ENCODE results near the gene CES1. TPM values are rescaled to one million over a fixed set of nuclear protein-coding genes. Genes with fewer than 3 reads are reported as not detected.
"Not testable (repeated sequence)": the region's sequence is repeated elsewhere in the genome, so short reads cannot be mapped to it uniquely, and the experiment has no call there.

CES1 gene
- total RNA-seq, 1 donor from 2014 or later, result not detected

DNA sequence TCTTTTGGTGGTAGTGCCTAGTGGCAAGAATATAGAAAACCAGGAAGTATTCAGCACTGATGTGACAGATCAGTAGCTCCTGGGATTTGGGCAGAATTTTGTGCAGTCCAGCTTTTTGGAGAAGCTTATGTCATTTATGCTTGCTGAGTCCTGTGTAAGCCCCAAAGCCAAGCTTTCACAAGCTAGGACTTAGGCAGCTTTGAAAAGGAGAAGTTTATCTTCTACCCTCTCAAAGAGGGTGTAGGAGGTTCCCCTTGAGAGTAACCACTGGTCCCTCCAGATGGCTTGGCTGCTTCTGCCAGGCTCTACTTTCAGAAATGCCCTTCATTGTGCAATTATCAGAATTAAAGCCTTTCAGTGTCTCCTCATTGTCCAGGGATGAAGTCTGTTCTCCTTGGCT is 78.8 kb downstream of the CES1 start:
- no peaks in the 10 kb centered on the region for H3K27me3 ChIP-seq (ENCODE audit: control insufficient read depth, insufficient read depth, low read length)
- no peak for DNase-seq (ENCODE audit: low read depth)
- no peak overlapping the region for H3K4me3 ChIP-seq (ENCODE audit: low read depth, low read length)
- TF ChIP-seq, protein P1, sequence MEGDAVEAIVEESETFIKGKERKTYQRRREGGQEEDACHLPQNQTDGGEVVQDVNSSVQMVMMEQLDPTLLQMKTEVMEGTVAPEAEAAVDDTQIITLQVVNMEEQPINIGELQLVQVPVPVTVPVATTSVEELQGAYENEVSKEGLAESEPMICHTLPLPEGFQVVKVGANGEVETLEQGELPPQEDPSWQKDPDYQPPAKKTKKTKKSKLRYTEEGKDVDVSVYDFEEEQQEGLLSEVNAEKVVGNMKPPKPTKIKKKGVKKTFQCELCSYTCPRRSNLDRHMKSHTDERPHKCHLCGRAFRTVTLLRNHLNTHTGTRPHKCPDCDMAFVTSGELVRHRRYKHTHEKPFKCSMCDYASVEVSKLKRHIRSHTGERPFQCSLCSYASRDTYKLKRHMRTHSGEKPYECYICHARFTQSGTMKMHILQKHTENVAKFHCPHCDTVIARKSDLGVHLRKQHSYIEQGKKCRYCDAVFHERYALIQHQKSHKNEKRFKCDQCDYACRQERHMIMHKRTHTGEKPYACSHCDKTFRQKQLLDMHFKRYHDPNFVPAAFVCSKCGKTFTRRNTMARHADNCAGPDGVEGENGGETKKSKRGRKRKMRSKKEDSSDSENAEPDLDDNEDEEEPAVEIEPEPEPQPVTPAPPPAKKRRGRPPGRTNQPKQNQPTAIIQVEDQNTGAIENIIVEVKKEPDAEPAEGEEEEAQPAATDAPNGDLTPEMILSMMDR (IDR thresholded peaks at IDR 0.05; ENCODE audit: insufficient read depth, low read length, poor library complexity, severe bottlenecking), result no peak
- H3K36me3 ChIP-seq (ENCODE audit: control insufficient read depth, insufficient read depth, low read length), result no peaks in the 10 kb centered on the region

DNA sequence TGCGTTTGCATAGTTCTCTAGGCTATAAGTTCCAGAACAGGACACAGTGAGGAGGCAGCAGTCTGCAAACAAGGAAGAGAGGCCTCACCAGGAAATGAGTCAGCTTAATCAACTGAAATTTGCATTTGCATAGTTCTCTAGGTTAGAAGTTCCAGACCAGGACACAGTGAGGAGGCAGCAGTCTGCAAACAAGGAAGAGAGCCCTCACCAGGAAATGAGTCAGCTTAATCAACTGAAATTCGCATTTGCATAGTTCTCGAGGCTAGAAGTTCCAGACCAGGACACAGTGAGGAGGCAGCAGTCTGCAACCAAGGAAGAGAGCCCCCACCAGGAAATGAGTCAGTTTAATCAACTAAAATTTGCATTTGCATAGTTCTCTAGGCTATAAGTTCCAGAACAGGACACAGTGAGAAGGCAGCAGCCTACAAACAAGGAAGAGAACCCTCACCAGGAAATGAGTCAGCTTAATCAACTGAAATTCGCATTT is 79.7 kb downstream of the CES1 start:
- not testable (repeated sequence) for H3K36me3 ChIP-seq (ENCODE audit: control insufficient read depth, insufficient read depth, low read length); H3K4me3 ChIP-seq (ENCODE audit: low read depth, low read length); H3K27me3 ChIP-seq (ENCODE audit: control insufficient read depth, insufficient read depth, low read length); DNase-seq (ENCODE audit: low read depth)

Other genes starting within 250 kb of the CES1 start
- not detected in 2 replicates for gene SLC6A2, start 177.1 kb downstream of the CES1 start, total RNA-seq
- not detected in 2 replicates for gene CES5A, start 42.3 kb upstream of the CES1 start, total RNA-seq

Data from kidney epithelial cell (primary cell).